D721Med (cell line): ENCODE measurements around the gene TPO.

Source experiments
- DNase-seq: peaks from one replicate; pipeline ENCODE4 v3.0.0; 2011; ENCODE audit warnings: low spot score; ENCODE audit not compliant: insufficient read length
- FAIRE-seq: peaks from 2 replicates; lab custom pipeline; 2011; peaks lifted over from hg19 to GRCh38; lab: Jason Lieb, UNC
- CTCF ChIP-seq: IDR thresholded peaks from 2 replicates; pipeline ENCODE4 v1.5.1; 2012; ENCODE audit warnings: mild to moderate bottlenecking, control low read depth; ENCODE audit not compliant: insufficient read depth; ENCODE audit errors: missing control alignments

TPO gene

GRCh38 chr2:1446301-1446700 is 33.0 kb downstream of the TPO start:
- no peak for DNase-seq
- no peak for TF ChIP-seq CTCF
- no peak for FAIRE-seq

DNA sequence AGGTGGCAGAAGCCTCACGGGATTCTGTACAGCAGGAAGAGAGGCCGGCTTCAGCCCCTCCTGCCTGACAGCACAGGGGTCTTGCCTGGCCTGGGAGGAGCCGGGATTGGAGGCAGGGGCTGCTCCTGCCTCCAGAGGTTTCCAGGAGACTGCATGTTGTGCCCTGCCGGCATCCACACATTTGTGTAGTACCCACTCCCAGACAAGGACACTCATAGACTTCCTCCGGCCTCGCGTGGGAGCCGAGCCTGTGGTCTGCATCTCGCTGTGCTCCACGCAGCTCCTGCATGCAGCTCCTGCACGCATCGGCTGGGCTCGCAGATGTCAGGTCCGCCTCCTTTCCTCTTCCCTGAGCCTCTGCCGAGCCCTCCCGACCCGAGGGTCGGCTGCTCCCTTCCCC is 34.7 kb downstream of the TPO start:
- no peak for TF ChIP-seq CTCF
- no peak for DNase-seq
- no peak for FAIRE-seq

GRCh38 chr2:1450915-1451314 is 37.7 kb downstream of the TPO start:
- TF ChIP-seq CTCF: no peak
- no peak for FAIRE-seq
- no peak for DNase-seq

GRCh38 chr2:1451422-1451821 is 38.2 kb downstream of the TPO start:
- no peak for TF ChIP-seq CTCF
- no peak for FAIRE-seq
- no peak for DNase-seq

DNA sequence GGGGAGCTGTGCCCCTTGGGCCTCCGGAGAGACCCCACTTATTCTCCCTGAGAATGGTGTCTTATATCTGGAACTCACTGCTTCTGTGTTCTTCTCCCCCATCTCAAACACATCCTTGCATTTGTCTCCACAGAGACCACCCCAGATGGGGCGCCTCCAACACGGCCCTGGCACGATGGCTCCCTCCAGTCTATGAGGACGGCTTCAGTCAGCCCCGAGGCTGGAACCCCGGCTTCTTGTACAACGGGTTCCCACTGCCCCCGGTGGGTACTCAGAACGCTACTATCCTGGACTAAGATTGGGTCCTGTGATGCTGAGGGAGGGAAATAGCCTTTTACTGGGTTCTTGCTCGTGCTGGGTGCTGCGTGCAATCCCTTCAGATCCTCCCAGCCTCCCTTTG is 40.3 kb downstream of the TPO start:
- DNase-seq: no peak
- no peak for TF ChIP-seq CTCF
- no peak for FAIRE-seq

DNA sequence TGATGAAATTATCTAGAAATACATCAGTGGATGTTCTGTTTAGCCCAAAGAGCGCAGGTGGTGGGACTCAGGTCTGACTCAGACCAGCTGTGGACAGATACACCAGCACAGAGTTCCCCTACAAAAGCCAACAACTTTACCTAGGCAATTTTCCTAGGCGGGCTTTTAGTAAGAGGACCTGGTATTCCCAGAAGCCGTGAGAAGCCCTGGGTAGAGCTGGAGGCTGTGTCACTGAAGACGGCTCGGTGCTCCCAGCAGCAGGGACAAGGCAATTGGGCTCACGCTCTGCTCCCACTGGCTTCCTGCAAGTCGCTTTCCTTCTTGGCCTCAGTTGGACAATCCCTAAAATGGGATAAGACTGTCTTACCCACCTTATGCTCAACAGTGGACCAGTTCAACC is 41.1 kb downstream of the TPO start:
- no peak for TF ChIP-seq CTCF
- DNase-seq (no peak), FAIRE-seq (no peak)

- no peak for DNase-seq
- no peak for TF ChIP-seq CTCF
- FAIRE-seq: no peak
These were observed 42.2 kb downstream of the TPO start for GRCh38 chr2:1455466-1455865.
